LNCAP (cell line): ENCODE measurements around the gene AGR3.

Source experiments
- TF ChIP-seq, protein P1 (sequence below): fragments of 450-650 bp; IDR thresholded peaks from 2 replicates; pipeline ENCODE4 v1.5.1; 2017; ENCODE audit warnings: mild to moderate bottlenecking

The AGR3 gene

DNA sequence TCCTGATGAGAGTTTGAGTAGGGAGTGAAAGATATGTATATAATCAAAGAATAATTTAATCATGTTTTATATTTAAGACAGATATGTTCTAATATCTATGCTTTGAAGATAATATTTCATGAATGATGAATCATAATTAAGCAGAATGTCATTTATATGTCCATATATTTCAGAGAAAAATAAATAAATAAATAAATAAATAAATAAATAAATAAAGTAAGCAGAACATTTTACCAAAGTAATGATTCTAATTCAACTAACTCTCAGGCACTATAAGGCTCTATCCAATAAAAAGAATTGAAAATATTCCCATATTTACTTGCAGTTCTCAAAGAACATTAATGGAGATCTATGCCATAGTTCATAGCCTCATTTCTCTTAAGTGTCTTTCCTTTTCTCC, 36.0 kb downstream of the AGR3 start:
- TF ChIP-seq, protein P1, sequence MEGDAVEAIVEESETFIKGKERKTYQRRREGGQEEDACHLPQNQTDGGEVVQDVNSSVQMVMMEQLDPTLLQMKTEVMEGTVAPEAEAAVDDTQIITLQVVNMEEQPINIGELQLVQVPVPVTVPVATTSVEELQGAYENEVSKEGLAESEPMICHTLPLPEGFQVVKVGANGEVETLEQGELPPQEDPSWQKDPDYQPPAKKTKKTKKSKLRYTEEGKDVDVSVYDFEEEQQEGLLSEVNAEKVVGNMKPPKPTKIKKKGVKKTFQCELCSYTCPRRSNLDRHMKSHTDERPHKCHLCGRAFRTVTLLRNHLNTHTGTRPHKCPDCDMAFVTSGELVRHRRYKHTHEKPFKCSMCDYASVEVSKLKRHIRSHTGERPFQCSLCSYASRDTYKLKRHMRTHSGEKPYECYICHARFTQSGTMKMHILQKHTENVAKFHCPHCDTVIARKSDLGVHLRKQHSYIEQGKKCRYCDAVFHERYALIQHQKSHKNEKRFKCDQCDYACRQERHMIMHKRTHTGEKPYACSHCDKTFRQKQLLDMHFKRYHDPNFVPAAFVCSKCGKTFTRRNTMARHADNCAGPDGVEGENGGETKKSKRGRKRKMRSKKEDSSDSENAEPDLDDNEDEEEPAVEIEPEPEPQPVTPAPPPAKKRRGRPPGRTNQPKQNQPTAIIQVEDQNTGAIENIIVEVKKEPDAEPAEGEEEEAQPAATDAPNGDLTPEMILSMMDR: no peak

DNA sequence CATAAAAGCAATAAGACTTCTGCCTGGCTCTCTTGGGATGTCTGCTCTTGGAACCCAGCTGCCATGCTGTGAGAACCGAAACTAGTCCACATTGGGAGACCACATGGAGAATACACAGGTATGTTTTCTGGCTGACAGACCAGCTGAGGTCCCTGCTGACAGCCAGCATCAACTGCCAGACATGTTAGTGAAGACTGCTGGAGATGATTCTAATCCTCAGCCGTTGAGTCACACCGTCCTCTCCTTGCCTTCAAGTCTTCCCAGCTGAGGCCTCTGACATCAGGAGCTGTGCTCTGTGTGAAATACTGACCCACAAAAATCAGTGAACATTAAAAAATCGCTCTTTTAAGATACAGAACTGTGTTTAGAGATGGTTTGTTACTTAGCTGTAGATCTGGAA, 40.1 kb downstream of the AGR3 start:
- TF ChIP-seq, protein P1: no peak

DNA sequence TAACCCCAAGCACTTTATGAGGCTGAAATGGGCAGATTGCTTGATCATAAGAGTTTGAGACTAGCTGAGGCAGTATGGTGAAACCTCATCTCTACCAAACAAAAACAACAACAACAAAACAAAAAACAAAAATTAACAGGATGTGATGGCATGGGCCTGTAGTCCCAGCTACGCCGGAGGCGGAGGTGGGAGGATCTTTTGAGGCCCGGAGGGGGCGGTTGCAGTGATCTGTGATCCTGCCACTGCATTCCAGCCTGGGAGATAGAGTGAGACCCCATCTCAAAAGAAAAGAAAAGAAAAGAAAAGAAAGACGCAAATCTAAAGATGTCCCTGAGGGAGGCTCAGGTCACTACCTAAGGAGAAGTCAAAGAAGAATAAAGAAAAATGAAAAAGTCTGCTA, 41.7 kb downstream of the AGR3 start:
- TF ChIP-seq, protein P1: no peak

DNA sequence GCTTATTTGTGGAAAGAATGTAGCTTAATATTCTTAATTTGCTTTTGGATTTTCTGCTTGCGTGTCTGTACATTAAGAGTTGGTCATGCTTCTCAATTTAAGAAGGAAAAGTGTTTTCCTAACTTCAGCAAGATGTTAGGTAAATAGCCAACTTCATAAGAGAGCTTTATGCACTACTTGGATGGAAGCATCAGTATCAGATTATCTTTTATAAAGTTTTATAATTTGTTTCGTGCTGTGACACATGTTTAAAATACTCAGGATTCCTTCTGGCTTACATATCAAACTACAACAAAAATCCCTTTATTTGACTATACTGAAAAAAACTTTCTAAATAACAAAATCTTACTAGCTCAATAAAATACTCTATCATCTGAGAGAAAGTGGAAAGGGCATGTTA, 42.1 kb downstream of the AGR3 start:
- TF ChIP-seq, protein P1: no peak

DNA sequence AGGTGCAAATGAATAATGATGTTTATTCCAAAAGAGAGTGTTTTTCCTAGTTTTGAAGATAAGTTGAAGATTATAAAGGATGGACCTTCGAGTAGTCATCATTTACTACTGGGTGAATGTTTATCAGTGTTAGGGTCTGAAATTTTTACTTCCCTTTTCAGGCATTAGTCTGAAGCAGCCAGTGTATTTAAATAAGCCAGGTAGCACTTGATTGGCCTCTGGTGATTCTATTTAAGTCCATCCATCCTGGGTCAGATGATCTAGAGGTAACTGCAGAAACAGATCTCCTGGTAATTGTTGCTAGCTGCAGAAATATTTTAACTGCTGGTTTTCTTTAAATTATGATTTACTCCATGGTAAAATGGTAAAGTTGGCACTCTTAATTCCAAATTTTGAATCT, 42.9 kb downstream of the AGR3 start:
- TF ChIP-seq, protein P1: no peak

DNA sequence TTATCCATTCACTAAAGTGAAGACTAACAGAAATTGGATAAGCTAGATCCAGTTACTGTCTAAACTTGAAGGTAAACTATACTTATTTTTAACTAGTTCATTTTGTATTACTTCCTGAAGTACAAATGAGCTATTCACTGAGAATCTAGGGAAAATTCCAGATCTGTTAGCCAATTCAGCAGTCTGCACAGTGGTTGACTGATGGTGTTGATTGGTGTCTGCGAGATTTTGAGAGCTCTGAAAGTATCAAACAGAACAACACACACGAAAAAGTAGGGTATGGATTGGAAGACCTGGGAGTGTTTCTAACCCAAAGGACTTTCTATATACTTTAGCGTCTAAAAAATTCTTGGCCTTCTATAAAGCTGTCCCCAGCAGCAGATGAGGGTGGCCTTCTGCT, 43.4 kb downstream of the AGR3 start:
- TF ChIP-seq, protein P1: no peak

DNA sequence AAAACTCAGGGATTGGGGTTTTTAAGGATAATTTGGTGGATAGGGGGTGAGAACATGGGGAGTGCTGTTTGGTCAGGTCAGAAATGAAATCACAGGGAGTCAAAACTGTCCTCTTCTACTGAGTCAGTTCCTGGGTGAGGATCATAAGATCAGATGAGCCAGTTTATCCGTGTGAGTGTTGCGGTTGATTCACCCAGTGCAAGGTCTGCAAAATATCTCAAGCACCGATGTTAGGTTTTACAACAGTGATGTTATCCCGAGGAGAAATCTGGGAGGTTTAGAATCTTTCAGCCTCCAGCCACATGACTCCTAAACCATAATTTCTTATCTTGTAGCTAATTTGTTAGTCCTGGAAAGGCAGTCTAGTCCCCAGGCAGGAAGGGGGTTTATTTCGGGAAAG, 45.3 kb downstream of the AGR3 start:
- TF ChIP-seq, protein P1: no peak

DNA sequence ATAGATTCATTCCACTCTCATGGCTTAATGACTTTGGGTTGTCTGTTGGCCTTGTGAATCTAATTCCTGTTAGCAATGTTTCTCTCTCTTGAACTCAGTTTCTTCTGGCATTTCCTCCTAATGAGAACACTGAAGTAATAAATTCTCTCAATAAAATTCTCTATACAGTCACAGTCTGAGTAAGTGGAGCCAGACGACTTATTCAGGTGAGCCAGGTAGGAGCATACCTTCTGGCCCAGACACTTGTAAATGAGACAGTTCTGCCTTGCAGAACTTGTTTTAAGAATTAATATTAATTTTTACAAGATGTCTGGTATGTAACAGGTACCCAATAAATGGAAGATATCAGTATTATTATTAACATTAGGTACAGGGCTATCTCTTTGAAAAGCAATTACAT, 48.4 kb downstream of the AGR3 start:
- TF ChIP-seq, protein P1: no peak
